ENCODE data around the gene HDAC4. TPM values are rescaled to one million over a fixed set of nuclear protein-coding genes. Genes with fewer than 3 reads are reported as not detected.

Gene HDAC4
- polyA plus RNA-seq, 1 donor from 2014 or later, result 2.8 TPM

- Mint-ChIP-seq H3K27ac (no peak overlapping the region), H3K27me3 (no peaks in the 10 kb centered on the region), H3K36me3 (peaks cover 31% of the 10 kb centered on the region), H3K4me1 (no peaks in the 10 kb centered on the region), H3K4me3 (no peak overlapping the region), H3K9me3 (peaks cover 0 to 5% (median 3%) of the 10 kb centered on the region in 3 donors)
Measured at GRCh38 chr2:239136203-239136602, 264.6 kb downstream of the HDAC4 start.

DNA sequence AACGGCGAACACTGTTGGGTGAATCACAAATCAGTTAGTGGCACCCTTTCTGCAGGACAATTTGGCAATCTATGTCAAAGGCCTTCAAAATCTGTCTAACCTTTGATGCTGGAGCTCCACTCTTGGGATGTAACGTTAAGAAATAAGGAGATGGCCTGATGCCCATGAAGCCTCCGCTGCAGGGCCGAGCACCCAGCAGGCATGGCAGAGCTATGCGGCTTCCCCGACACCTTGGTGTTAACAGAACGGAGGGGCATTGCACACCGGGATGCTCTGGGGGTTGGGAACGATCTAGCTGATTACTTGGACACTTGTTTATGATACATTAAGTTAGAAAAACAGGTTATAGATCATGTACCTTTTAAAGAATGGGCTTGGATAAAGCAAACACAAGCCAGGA, 265.3 kb downstream of the HDAC4 start:
- no peak overlapping the region for H3K27ac Mint-ChIP-seq
- H3K4me3 Mint-ChIP-seq, result no peak overlapping the region
- no peaks in the 10 kb centered on the region for H3K27me3 Mint-ChIP-seq
- no peaks in the 10 kb centered on the region for H3K4me1 Mint-ChIP-seq
- H3K36me3 Mint-ChIP-seq, result peaks cover 31% of the 10 kb centered on the region
- peaks cover 0 to 5% (median 3%) of the 10 kb centered on the region in 3 donors for H3K9me3 Mint-ChIP-seq

DNA sequence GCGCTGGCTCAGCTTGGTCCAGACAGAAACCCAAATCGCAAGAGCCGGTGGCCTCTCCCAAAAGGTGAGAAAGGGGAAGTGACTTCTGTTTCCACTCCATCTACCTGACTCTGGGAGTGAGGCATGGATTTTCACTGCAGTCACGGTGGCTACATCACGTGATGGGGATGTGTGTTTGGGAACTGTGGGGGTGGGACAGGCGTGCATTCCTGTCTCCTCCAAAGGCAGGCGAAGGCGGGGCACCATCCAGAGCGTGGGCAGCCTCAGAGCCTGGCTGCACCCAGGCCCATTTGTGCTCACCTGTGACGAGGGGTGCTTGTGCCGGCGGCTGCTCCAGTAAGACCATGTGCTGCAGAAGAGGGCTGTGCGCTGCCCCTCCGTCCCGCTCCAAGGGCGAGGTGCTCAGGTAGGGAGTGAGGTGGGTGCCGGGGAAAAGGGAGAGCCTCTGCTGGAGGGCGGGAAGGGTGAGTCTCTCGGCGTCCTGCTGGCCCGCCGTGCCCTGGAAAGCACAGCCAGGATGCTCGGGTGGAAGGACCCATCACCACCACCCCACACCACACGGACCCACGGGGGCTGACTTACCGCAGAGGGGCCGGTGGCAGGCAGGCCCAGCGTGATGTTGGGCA, 266.8 kb downstream of the HDAC4 start:
- H3K36me3 Mint-ChIP-seq, result peaks cover 29% of the 10 kb centered on the region
- H3K27ac Mint-ChIP-seq, result no peak overlapping the region
- H3K4me3 Mint-ChIP-seq, result no peak overlapping the region
- no peaks in the 10 kb centered on the region for H3K27me3 Mint-ChIP-seq
- H3K9me3 Mint-ChIP-seq, result peaks cover 0 to 5% (median 3%) of the 10 kb centered on the region in 3 donors
- no peaks in the 10 kb centered on the region for H3K4me1 Mint-ChIP-seq

GRCh38 chr2:239132786-239133185, 268.0 kb downstream of the HDAC4 start:
- H3K27ac Mint-ChIP-seq, result no peak overlapping the region
- no peaks in the 10 kb centered on the region for H3K4me1 Mint-ChIP-seq
- H3K36me3 Mint-ChIP-seq, result peaks cover 29% of the 10 kb centered on the region
- no peak overlapping the region for H3K4me3 Mint-ChIP-seq
- peaks cover 0 to 5% (median 3%) of the 10 kb centered on the region in 3 donors for H3K9me3 Mint-ChIP-seq
- H3K27me3 Mint-ChIP-seq, result no peaks in the 10 kb centered on the region

DNA sequence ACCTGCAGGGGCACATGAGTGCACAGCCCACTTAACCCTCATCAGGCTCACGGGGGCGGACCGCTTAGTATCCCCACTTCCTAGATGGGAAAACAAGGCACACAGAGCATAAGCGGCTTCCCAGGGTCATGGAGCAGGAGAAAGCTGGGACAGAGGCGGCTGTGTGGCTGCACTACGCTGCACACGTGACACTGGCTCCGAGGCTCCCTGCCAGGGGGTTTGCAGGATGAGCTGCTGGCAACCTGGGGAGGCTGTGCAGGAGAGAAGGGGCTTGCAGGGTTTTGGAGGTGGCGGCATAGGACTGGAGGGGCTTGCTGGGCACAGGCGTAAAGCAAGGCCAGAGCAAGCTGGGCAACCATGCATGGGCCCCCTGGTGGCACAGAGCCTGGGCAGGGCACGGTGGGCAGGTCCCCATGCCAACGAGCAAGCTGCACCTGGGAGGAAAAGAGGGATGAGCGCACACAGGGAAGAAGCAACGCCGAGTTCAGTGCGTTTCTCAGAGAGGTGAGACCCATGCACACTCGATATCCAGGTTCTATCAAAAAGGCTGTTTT, 268.6 kb downstream of the HDAC4 start:
- Mint-ChIP-seq H3K4me3 (no peak overlapping the region), H3K36me3 (peaks cover 29% of the 10 kb centered on the region), H3K27ac (no peak overlapping the region)

GRCh38 chr2:239131521-239131920, 269.3 kb downstream of the HDAC4 start:
- Mint-ChIP-seq H3K27ac (no peak overlapping the region), H3K36me3 (peaks cover 25% of the 10 kb centered on the region), H3K9me3 (peaks cover 0 to 4% (median 3%) of the 10 kb centered on the region in 3 donors)

More for the DNA sequence above, 268.6 kb downstream of the HDAC4 start:
- Mint-ChIP-seq H3K4me1 (no peaks in the 10 kb centered on the region), H3K9me3 (peaks cover 0 to 5% (median 3%) of the 10 kb centered on the region in 3 donors), H3K27me3 (no peaks in the 10 kb centered on the region)

DNA sequence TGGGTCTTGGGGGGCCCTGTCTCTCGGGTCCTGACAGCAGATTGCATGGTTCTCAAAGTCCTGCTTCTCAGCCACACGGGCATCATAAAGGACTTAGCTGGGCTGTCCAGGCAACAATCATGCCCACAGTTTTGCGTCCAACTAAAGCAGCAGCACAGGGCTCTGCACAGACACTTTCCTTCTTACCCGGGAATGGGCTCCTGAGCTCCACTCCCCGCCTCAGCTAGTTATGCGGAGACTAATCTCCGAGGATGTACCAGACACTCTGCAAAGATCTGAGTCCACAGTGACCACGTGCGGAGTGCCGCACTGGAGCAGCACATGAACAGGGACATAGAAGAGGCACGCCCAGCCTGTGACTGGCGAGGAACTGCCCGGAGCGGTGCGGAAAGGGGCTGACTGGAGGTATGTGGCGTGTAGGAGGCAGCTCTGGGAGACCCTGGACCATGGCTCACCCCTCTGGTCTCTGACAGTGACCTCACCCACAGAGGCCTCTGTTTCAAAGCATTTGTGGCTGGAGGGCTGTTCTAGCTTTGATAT, 270.0 kb downstream of the HDAC4 start:
- Mint-ChIP-seq H3K4me3 (no peak overlapping the region), H3K27me3 (no peaks in the 10 kb centered on the region), H3K4me1 (no peaks in the 10 kb centered on the region), H3K36me3 (peaks cover 20% of the 10 kb centered on the region), H3K9me3 (no peaks in the 10 kb centered on the region), H3K27ac (no peak overlapping the region)

More at GRCh38 chr2:239131521-239131920, 269.3 kb downstream of the HDAC4 start:
- no peaks in the 10 kb centered on the region for H3K4me1 Mint-ChIP-seq
- H3K4me3 Mint-ChIP-seq, result no peak overlapping the region
- H3K27me3 Mint-ChIP-seq, result no peaks in the 10 kb centered on the region

- H3K4me1 Mint-ChIP-seq, result no peaks in the 10 kb centered on the region
- no peaks in the 10 kb centered on the region for H3K9me3 Mint-ChIP-seq
- peaks cover 21% of the 10 kb centered on the region for H3K36me3 Mint-ChIP-seq
- H3K27me3 Mint-ChIP-seq, result no peaks in the 10 kb centered on the region
- no peak overlapping the region for H3K27ac Mint-ChIP-seq
- no peak overlapping the region for H3K4me3 Mint-ChIP-seq
Measured at GRCh38 chr2:239130041-239130440, 270.8 kb downstream of the HDAC4 start.

DNA sequence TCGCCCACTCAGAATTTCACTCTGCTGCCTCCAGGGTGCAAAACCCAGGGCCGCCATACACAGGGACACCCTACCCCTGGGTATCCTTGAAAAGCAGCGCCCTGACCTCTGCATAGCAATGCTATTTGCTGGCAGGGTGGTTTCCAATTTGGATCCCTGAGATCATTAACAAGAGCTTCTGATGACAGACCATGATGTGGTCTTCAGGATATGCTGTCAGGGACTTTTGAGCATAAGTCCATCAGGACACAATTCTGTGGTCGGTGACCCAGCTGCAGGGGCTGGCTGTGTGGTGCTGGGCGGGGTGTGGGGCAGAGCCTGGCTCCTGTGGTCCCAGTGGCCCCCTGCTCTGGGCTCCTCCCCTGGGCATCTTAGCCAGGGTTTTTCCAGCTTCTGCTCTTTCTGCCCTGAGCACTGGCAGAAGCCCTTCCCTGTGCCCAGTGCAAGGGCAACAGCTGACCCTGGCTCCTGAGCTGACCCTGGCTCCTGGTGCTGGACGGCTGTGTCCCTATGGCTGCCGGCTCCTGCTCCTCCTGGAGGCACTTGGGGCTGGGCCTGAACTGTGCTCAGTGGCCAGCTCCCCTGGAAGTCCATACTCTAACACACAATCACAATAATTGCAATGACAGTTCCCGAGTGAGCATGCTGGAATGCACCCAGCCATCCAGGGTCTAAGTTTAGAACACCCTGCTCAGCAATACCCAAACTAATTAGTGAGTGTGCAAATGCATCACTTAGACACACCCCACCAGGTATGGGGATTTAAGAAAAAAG, 271.5 kb downstream of the HDAC4 start:
- H3K9me3 Mint-ChIP-seq, result no peaks in the 10 kb centered on the region
- H3K27ac Mint-ChIP-seq, result no peak overlapping the region
- peaks cover 18% of the 10 kb centered on the region for H3K36me3 Mint-ChIP-seq
- H3K4me1 Mint-ChIP-seq, result no peaks in the 10 kb centered on the region
- no peak overlapping the region for H3K4me3 Mint-ChIP-seq
- no peaks in the 10 kb centered on the region for H3K27me3 Mint-ChIP-seq

GRCh38 chr2:239128706-239129105, 272.1 kb downstream of the HDAC4 start:
- Mint-ChIP-seq H3K9me3 (no peaks in the 10 kb centered on the region), H3K36me3 (peaks cover 21% of the 10 kb centered on the region), H3K4me1 (no peaks in the 10 kb centered on the region), H3K4me3 (no peak overlapping the region), H3K27me3 (no peaks in the 10 kb centered on the region), H3K27ac (no peak overlapping the region)

DNA sequence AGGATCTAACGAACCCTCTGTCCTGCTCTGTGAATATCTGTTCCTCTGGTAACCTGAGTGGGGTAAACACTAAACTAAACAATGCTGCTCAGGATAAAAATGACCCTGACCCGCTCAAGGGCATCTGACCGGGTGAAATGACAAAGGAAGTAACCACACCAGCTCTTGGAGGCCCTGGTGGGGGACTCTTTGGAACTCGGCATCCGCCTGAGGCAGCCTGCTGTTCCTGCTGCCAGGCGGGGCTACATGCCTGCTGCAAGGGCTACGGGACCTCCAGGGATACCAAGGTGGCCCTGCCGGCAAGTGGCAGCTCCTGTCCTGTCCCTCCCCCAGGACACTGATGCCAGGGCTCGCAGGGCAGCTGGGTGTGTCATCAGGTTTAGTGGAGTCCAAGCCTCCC, 273.3 kb downstream of the HDAC4 start:
- no peak overlapping the region for H3K4me3 Mint-ChIP-seq
- no peaks in the 10 kb centered on the region for H3K9me3 Mint-ChIP-seq
- no peaks in the 10 kb centered on the region for H3K27me3 Mint-ChIP-seq
- H3K36me3 Mint-ChIP-seq, result peaks cover 16% of the 10 kb centered on the region
- H3K27ac Mint-ChIP-seq, result no peak overlapping the region
- no peaks in the 10 kb centered on the region for H3K4me1 Mint-ChIP-seq

- no peaks in the 10 kb centered on the region for H3K27me3 Mint-ChIP-seq
- peaks cover 12% of the 10 kb centered on the region for H3K36me3 Mint-ChIP-seq
- no peaks in the 10 kb centered on the region for H3K4me1 Mint-ChIP-seq
- H3K4me3 Mint-ChIP-seq, result no peak overlapping the region
- H3K9me3 Mint-ChIP-seq, result no peaks in the 10 kb centered on the region
- H3K27ac Mint-ChIP-seq, result no peak overlapping the region
Measured at GRCh38 chr2:239125726-239126675, 274.8 kb downstream of the HDAC4 start.

DNA sequence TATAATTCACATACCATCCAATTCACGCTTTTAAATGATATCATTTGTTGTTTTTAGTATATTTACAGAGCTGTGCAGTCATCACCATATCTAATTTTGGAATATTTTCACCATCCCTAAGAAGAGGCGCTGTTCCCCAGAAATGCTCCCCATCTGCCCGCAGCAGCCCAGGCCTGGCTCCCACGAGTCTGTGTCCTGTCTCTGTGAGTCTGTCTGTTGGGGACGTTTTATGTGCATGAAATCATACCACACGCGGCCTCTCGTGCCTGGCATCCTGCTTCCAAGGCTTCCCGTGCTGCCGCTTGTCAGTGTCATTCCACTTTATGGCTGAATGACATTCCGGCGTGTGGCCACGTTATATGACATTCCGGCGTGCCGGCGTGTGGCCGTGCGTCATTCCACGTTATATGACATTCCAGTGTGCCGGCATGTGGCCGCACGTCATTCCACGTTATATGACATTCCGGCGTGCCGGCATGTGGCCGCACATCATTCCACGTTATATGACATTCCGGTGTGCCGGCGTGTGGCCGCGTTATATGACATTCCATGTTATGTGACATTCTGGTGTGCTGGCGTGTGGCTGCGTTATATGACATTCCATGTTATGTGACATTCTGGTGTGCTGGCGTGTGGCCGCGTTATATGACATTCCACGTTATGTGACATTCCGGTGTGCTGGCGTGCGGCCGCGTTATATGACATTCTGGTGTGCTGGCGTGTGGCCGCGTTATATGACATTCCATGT, 276.5 kb downstream of the HDAC4 start:
- Mint-ChIP-seq H3K27ac (peak overlapping the region in 1 of 3 donors; percentile 1), H3K36me3 (peaks cover 12% of the 10 kb centered on the region), H3K4me1 (no peaks in the 10 kb centered on the region), H3K4me3 (no peak overlapping the region), H3K9me3 (no peaks in the 10 kb centered on the region), H3K27me3 (no peaks in the 10 kb centered on the region)
